ENCODE measurements around the gene OTOF.

DNA sequence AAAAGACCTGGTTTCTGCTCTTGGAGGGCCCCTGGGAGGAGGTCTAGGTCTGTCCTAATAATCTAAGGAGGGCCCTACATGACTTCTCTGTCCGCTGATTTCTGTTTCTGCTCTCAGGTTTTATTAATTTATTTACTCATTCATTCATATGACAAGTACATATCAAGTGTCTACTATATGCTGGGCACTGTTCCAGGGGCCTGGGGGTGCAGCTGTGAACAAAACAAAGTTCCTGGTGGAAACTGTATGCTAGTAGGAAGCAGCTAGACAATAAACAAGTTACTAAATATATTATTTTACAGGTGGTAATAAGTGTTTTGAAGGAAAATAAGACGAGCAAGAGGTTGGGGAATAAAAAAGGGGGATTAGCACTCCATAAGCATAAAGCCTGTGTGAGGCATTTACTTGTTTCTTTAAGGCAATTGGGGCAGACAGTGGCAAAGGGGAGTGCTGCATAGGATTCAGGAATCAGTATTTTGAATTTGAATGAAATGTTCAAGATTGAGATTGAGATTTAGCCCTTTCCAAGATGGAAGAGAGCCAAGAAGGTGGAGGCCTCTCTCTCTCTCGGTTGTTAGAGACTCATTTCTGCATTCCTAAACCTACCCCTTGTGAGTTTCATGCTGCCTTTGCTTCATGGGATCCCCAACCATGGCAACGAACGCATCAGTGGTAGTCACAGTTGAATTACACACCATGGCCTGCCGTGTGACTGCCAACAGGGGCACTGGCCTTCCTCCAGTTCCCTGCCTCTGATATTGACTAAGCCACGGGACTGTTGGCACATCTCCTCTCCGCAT is 47.9 kb downstream of the OTOF start:
- TF ChIP-seq, protein P1, sequence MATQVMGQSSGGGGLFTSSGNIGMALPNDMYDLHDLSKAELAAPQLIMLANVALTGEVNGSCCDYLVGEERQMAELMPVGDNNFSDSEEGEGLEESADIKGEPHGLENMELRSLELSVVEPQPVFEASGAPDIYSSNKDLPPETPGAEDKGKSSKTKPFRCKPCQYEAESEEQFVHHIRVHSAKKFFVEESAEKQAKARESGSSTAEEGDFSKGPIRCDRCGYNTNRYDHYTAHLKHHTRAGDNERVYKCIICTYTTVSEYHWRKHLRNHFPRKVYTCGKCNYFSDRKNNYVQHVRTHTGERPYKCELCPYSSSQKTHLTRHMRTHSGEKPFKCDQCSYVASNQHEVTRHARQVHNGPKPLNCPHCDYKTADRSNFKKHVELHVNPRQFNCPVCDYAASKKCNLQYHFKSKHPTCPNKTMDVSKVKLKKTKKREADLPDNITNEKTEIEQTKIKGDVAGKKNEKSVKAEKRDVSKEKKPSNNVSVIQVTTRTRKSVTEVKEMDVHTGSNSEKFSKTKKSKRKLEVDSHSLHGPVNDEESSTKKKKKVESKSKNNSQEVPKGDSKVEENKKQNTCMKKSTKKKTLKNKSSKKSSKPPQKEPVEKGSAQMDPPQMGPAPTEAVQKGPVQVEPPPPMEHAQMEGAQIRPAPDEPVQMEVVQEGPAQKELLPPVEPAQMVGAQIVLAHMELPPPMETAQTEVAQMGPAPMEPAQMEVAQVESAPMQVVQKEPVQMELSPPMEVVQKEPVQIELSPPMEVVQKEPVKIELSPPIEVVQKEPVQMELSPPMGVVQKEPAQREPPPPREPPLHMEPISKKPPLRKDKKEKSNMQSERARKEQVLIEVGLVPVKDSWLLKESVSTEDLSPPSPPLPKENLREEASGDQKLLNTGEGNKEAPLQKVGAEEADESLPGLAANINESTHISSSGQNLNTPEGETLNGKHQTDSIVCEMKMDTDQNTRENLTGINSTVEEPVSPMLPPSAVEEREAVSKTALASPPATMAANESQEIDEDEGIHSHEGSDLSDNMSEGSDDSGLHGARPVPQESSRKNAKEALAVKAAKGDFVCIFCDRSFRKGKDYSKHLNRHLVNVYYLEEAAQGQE (IDR thresholded peaks at IDR 0.05; ENCODE audit: low read depth) = no peak
- TF ChIP-seq YY1 (IDR thresholded peaks at IDR 0.05; ENCODE audit: low read depth) = no peak

All from Ishikawa (cell line).